H9 (cell line): ENCODE measurements around the gene CEP152. TPM values are rescaled to one million over a fixed set of nuclear protein-coding genes. Genes with fewer than 3 reads are reported as not detected.

ENCODE experiments used
- DNase-seq: peaks from one replicate; pipeline ENCODE4 v3.0.0-alpha.2; 2017
- H2AFZ ChIP-seq: one replicate; pipeline ENCODE4 v1.6.1; 2013; ENCODE audit warnings: mild to moderate bottlenecking, low read length, control low read depth, moderate library complexity
- H2AK5ac ChIP-seq: 2 replicates; pipeline ENCODE4 v1.6.1; 2013; ENCODE audit warnings: low read length, control low read depth, mixed read lengths; ENCODE audit not compliant: insufficient read length
- H2BK120ac ChIP-seq: one replicate; pipeline ENCODE4 v1.6.1; 2013; ENCODE audit warnings: low read depth, mild to moderate bottlenecking, low read length, control low read depth, inconsistent platforms; ENCODE audit not compliant: poor library complexity, severe bottlenecking
- H2BK12ac ChIP-seq: 2 replicates; pipeline ENCODE4 v1.6.1; 2013; ENCODE audit warnings: low read length, control low read depth, mixed read lengths, low read depth; ENCODE audit not compliant: insufficient read length
- H2BK15ac ChIP-seq: 2 replicates; pipeline ENCODE4 v1.6.1; 2013; ENCODE audit warnings: low read depth, low read length, control low read depth
- H2BK20ac ChIP-seq: one replicate; pipeline ENCODE4 v1.6.1; 2013; ENCODE audit warnings: low read depth, mild to moderate bottlenecking, low read length, control low read depth, inconsistent platforms; ENCODE audit not compliant: poor library complexity, severe bottlenecking
- H2BK5ac ChIP-seq: 2 replicates; pipeline ENCODE4 v1.6.1; 2013; ENCODE audit warnings: low read length, control low read depth, mixed read lengths; ENCODE audit not compliant: insufficient read length
- H3K14ac ChIP-seq: 2 replicates; pipeline ENCODE4 v1.6.1; 2013; ENCODE audit warnings: low read length, control low read depth; ENCODE audit not compliant: insufficient read depth
- H3K18ac ChIP-seq: 2 replicates; pipeline ENCODE4 v1.6.1; 2013; ENCODE audit warnings: low read depth, mild to moderate bottlenecking, mixed read lengths, low read length, control low read depth; ENCODE audit not compliant: insufficient read length
- H3K23ac ChIP-seq: 2 replicates; pipeline ENCODE4 v1.6.1; 2013; ENCODE audit warnings: low read length, control low read depth, mixed read lengths, low read depth; ENCODE audit not compliant: insufficient read length
- H3K23me2 ChIP-seq: 2 replicates; pipeline ENCODE4 v1.6.1; 2013; ENCODE audit warnings: low read depth, mild to moderate bottlenecking, mixed read lengths, low read length, control low read depth; ENCODE audit not compliant: insufficient read length, poor library complexity, severe bottlenecking
- H3K27ac ChIP-seq: 2 replicates; pipeline ENCODE4 v1.5.1; 2013; ENCODE audit warnings: low read length, control low read depth, mixed read lengths, low read depth; ENCODE audit not compliant: insufficient read length
- H3K27me3 ChIP-seq: 2 replicates; pipeline ENCODE4 v1.6.1; 2013; ENCODE audit warnings: low read length, control low read depth, inconsistent platforms; ENCODE audit not compliant: insufficient read depth
- H3K4ac ChIP-seq: 2 replicates; pipeline ENCODE4 v1.6.1; 2013; ENCODE audit warnings: low read depth, mild to moderate bottlenecking, control low read depth, inconsistent platforms, low read length, moderate library complexity
- H3K4me1 ChIP-seq: 2 replicates; pipeline ENCODE4 v1.6.1; 2013; ENCODE audit warnings: low read length, control low read depth, inconsistent platforms; ENCODE audit not compliant: insufficient read depth
- H3K4me2 ChIP-seq: 2 replicates; pipeline ENCODE4 v1.6.1; 2013; ENCODE audit warnings: low read length, control low read depth, mixed read lengths; ENCODE audit not compliant: insufficient read length, insufficient read depth
- H3K56ac ChIP-seq: 2 replicates; pipeline ENCODE4 v1.6.1; 2013; ENCODE audit warnings: low read depth, mild to moderate bottlenecking, mixed read lengths, low read length, control low read depth; ENCODE audit not compliant: insufficient read length
- H3K79me1 ChIP-seq: 2 replicates; pipeline ENCODE4 v1.6.1; 2013; ENCODE audit warnings: low read depth, mild to moderate bottlenecking, moderate library complexity, low read length, control low read depth, inconsistent platforms; ENCODE audit not compliant: insufficient read depth, poor library complexity, severe bottlenecking
- H3K79me2 ChIP-seq: 2 replicates; pipeline ENCODE4 v1.6.1; 2013; ENCODE audit warnings: low read length, control low read depth, inconsistent platforms; ENCODE audit not compliant: insufficient read depth
- H3K9ac ChIP-seq: 2 replicates; pipeline ENCODE4 v1.6.1; 2013; ENCODE audit warnings: low read length, control low read depth, mixed read lengths; ENCODE audit not compliant: insufficient read length; ENCODE audit errors: extremely low read depth
- H3K9me3 ChIP-seq: one replicate; pipeline ENCODE4 v1.6.1; 2013; ENCODE audit warnings: low read depth, low read length, inconsistent platforms; ENCODE audit not compliant: control insufficient read depth
- H3T11ph ChIP-seq: one replicate; pipeline ENCODE4 v1.6.1; 2013; ENCODE audit warnings: mild to moderate bottlenecking, low read length, control low read depth, inconsistent platforms
- H4K20me1 ChIP-seq: one replicate; pipeline ENCODE4 v1.6.1; 2013; ENCODE audit not compliant: control insufficient read depth, insufficient read length, insufficient read depth
- H4K5ac ChIP-seq: 2 replicates; pipeline ENCODE4 v1.6.1; 2013; ENCODE audit warnings: low read depth, mild to moderate bottlenecking, mixed read lengths, low read length, control low read depth; ENCODE audit not compliant: insufficient read length
- H4K8ac ChIP-seq: replicated peaks from 2 replicates; pipeline ENCODE4 v1.6.1; 2013; ENCODE audit warnings: low read length, control low read depth, mixed read lengths, low read depth; ENCODE audit not compliant: insufficient read length
- H4K91ac ChIP-seq: 2 replicates; pipeline ENCODE4 v1.6.1; 2013; ENCODE audit warnings: low read depth, mild to moderate bottlenecking, moderate library complexity, mixed read lengths, low read length, control low read depth; ENCODE audit not compliant: insufficient read length
- H3K27ac Mint-ChIP-seq, 3 experiments: 2 replicates in 2 of 3; 3 replicates in 1 of 3; pipeline ENCODE4 v1.8.0; 2020 to 2021; ENCODE audit warnings: mixed read lengths in 3 of 3, mild to moderate bottlenecking in 1 of 3, moderate library complexity in 1 of 3
- H3K27me3 Mint-ChIP-seq: 2 replicates; pipeline ENCODE4 v1.8.0; 2021; ENCODE audit warnings: low read depth, mild to moderate bottlenecking, moderate library complexity, mixed read lengths
- H3K36me3 Mint-ChIP-seq, 3 experiments: 2 replicates in 2 of 3; 3 replicates in 1 of 3; pipeline ENCODE4 v1.8.0; 2020 to 2021; ENCODE audit warnings: low read depth in 3 of 3, mixed read lengths in 3 of 3; ENCODE audit not compliant: insufficient read depth in 1 of 3
- H3K4me1 Mint-ChIP-seq, 2 experiments: 2 replicates each; pipeline ENCODE4 v1.8.0; 2020; ENCODE audit warnings: mixed read lengths in 2 of 2
- H3K4me3 Mint-ChIP-seq, 2 experiments: 2 replicates in 1 of 2; 3 replicates in 1 of 2; pipeline ENCODE4 v1.8.0; 2020 to 2021; ENCODE audit warnings: mild to moderate bottlenecking in 2 of 2, mixed read lengths in 2 of 2, moderate library complexity in 1 of 2
- H3K9me3 Mint-ChIP-seq, 2 experiments: 2 replicates in 1 of 2; 3 replicates in 1 of 2; pipeline ENCODE4 v1.8.0; 2020; ENCODE audit warnings: mild to moderate bottlenecking in 2 of 2, mixed read lengths in 2 of 2, moderate library complexity in 1 of 2
- WGBS: extraction: QIAGEN DNeasy Blood & Tissue Kit; methylation state at CpG from one replicate; pipeline ENCODE4 v1.1.7; 2013; ENCODE audit warnings: missing lambda C conversion rate, low lambda C conversion rate, mixed read lengths; ENCODE audit not compliant: insufficient read length; ENCODE audit errors: extremely low coverage; 5-methylcytosine and 5-hydroxymethylcytosine counted together
- total RNA-seq: library from RNA; stranded (reverse); gene quantifications from 2 replicates; pipeline ENCODE4 v1.2.1, GENCODE V29; 2021
- TF ChIP-seq, protein P1 (sequence below): fragments of 200-600 bp; sonication (generic); conservative IDR thresholded peaks from 3 replicates; pipeline ENCODE4 v1.8.0; 2021; ENCODE audit warnings: antibody characterized with exemption, mild to moderate bottlenecking

The CEP152 gene
- total RNA-seq, 1 experiment from 2014 or later, result 10.9 TPM

DNA sequence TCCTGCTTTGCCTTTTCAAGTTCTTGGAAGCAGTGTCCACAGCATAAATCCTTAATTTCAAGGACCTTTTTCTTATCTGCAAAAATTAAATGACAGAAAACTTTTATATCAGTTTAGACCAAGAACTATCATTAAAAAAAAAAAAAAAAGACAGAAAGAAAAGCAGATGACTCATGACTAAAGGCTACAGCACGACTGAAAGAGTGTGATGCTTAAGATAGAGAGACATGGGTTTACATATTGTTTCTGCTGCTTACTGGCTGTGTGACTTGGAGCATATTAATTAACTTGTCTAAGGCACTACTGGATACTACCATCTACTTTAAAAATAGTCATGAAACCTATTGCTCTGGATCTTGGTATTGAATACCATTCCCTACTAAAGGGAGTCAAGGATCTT lies 62.3 kb downstream of the CEP152 start:
- no peak overlapping the region for H2BK20ac ChIP-seq
- H3K4me1 ChIP-seq, result no peaks in the 10 kb centered on the region
- Mint-ChIP-seq H3K4me1 (peaks cover 10% of the 10 kb centered on the region in 2 experiments), H3K4me3 (no peak overlapping the region), H3K27me3 (no peaks in the 10 kb centered on the region), H3K27ac (no peak overlapping the region), H3K36me3 (peaks cover 0 to 11% (median 11%) of the 10 kb centered on the region in 3 experiments; a peak in 5 of 7 replicates), H3K9me3 (no peaks in the 10 kb centered on the region)
- no peak overlapping the region for H2BK12ac ChIP-seq
- H3K9me3 ChIP-seq, result no peaks in the 10 kb centered on the region
- no peak overlapping the region for H3K23ac ChIP-seq
- H2BK15ac ChIP-seq, result no peak overlapping the region
- H3K27me3 ChIP-seq, result no peaks in the 10 kb centered on the region
- H4K8ac ChIP-seq, result no peak overlapping the region
- DNase-seq, result no peak
- H2BK120ac ChIP-seq, result no peak overlapping the region
- H4K5ac ChIP-seq, result no peak overlapping the region
- no peaks in the 10 kb centered on the region for H4K20me1 ChIP-seq
- H3T11ph ChIP-seq, result no peak overlapping the region
- no peak overlapping the region for H2BK5ac ChIP-seq
- no peaks in the 10 kb centered on the region for H3K79me2 ChIP-seq
- no peak overlapping the region for H3K4ac ChIP-seq
- H4K91ac ChIP-seq, result no peak overlapping the region
- H3K56ac ChIP-seq, result no peak overlapping the region
- no peak overlapping the region for H2AFZ ChIP-seq
- no peaks in the 10 kb centered on the region for H3K23me2 ChIP-seq
- H3K9ac ChIP-seq, result no peak overlapping the region
- no peak overlapping the region for H3K4me2 ChIP-seq
- TF ChIP-seq, protein P1, sequence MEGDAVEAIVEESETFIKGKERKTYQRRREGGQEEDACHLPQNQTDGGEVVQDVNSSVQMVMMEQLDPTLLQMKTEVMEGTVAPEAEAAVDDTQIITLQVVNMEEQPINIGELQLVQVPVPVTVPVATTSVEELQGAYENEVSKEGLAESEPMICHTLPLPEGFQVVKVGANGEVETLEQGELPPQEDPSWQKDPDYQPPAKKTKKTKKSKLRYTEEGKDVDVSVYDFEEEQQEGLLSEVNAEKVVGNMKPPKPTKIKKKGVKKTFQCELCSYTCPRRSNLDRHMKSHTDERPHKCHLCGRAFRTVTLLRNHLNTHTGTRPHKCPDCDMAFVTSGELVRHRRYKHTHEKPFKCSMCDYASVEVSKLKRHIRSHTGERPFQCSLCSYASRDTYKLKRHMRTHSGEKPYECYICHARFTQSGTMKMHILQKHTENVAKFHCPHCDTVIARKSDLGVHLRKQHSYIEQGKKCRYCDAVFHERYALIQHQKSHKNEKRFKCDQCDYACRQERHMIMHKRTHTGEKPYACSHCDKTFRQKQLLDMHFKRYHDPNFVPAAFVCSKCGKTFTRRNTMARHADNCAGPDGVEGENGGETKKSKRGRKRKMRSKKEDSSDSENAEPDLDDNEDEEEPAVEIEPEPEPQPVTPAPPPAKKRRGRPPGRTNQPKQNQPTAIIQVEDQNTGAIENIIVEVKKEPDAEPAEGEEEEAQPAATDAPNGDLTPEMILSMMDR, result no peak
- no peak overlapping the region for H3K18ac ChIP-seq
- no peak overlapping the region for H3K27ac ChIP-seq
- no peak overlapping the region for H2AK5ac ChIP-seq
- H3K79me1 ChIP-seq, result no peaks in the 10 kb centered on the region
- WGBS, result no CpG with 5 or more reads among the region's 1 CpG
- no peak overlapping the region for H3K14ac ChIP-seq
